NCI-H2029 (cell line): Measurements from ENCODE around the gene GATA2.

Experiments used
- DNase-seq: peaks from one replicate; lab custom pipeline; 2025; lab: John Stamatoyannopoulos, UW

Gene GATA2

DNA sequence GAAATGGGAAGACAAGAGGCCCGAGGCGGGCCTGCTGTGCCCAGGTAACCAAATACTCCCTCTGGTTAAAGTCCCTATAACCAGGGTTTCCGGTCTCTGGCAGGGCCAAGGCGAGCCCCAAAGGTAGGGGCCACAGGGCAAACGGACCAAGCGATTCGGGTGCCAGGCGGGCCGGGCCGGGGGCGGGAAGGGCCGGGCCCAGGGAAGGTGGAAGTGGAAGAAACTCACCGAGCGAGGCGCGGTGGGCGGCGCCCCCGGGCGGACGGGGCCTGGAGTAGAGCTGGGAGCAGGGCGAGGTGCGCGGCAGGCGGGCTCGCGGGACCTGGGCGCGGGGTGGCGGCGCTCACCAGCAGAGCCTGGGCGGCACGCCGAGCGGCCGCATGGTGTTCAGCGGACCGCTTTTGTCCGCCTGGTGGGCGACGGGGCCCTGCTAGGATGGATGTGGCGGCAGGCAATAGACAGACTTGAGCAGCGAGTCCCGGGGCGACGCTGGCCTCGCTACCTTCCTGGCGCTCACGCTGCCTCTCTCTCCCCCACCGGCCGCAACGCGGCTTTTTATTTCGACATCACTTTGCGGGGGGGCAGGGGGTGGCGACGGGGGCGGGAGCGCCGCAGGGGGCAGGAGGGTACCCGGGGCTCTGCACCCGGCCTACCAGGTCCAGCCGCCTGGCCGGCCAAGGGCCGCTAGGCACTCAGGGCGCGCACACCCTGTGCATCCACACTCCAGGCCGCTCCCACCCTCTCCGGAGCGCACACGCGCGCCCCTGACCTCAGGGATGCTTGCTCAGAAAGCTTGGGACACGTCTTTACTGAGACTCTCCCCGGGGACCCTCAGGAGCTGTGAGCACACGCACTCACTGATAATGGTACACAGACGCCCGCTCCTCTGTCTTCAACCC is at the start of gene GATA2:
TSS of gene GATA2 (minus strand) at position 531 of the 899 bp plus-strand sequence. CDS start 6,170 bp downstream, outside the sequence.
- no peak for DNase-seq

DNA sequence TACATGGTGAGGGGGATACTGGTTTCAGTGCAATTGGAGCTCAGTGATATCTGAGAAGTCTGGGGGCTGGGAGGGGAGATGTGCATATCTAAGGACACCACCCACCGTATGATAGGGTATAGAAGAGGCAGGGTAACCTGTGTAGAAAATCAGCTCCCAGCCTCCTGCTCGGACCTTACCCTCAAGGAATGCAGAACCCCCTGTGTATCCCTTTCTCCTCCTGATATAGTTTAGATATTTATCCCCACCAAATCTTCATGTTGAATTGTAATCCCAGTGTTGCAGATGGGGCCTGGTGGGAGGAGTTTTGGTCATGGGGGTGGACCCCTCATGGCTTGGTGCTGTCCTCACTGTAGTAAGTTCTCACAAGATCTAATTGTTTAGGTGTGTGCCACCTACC is 48.2 kb upstream of the GATA2 start:
- DNase-seq = no peak

DNA sequence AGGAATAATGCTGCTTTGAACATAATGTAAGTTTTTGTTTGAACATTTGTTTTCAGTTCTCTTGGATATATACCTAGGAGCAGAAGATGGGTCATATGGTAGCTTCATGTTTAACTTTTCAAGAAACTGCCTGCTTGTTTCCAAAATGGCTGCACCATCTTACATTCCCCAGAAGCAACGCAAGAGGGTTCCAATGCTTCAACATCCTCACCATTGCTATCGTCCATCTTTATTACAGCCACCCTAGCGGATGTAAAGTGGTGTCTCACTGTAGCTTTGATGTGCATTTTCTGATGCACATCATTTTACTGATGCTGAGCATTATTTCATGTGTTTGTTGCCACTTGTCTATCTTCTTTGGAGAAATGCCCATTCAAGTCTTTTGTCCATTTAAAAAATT is 46.4 kb upstream of the GATA2 start:
- DNase-seq = no peak

DNA sequence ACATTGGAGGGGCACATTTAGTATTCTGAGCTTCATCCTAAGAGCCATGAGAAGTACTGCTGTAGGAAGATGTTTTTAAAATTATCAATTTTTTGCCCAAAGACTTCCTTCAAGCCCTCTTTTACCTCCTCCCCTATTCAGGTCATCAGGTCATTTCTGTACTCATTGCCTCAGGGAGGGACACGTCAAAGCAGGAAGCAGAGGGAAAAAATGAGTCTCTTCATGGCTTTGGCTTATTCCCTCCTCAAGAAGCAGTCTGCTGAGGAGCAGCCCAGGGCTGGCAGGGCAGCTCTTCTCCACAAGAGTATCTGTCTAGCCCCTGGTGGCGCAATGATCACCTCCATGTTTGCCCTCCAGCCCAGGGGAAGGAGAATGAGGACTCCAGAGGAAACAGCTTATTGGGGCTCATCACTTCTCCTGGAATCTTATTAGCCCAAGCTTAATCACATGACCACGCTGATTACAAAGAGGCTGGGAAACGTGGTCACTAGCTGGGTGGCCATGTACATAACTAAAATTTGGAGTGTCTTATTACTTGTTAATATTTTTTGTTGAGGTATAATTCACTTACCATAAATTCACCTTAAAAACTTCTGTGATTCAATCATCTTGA is 44.2 kb upstream of the GATA2 start:
- DNase-seq = peak; percentile 79

DNA sequence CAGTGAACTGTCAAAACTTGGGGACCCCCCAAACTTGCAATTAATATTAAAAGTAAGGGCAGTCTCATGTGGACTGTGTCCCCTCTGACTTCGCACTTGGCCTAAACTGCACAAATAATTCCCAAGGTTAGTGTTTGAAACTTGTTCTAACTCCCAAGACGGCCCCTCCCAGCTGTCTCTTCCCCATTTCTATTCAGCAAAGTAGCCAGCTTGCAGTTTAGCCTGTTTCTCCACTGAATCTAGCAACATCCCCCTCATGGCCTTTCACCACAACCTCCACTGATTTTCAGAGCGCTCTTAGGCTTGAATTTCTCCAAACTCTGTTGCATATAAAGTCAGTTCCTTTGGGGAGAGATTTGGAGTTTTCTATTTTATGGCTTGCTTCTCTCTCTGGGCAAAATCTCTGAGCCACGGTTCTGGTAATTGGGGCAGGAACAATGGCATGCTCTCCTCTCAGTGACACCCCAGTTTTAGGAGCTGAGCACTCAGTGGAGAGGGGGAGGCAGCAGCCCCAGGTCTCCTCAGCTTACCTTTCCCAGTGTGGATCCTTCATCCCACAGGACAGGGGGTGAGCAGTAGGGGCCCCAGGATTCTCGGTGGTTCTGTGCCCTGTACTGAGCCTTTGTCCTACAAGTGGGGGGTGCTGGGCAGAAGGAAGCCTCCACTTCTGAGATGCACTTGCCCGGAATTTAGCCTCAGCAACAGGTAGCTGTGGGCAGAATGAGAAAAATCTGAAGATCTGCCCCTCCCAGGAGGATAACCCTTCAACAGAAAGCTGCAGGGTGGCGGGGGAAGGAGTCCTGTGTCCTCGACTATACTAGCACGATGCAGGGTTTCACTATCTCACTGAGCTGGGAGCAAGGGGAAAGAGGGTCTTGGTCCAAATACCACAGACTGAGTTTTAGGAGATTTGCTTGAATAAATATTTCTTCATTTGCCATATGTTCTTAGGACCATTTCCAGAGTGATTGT is 39.3 kb upstream of the GATA2 start:
- no peak for DNase-seq

DNA sequence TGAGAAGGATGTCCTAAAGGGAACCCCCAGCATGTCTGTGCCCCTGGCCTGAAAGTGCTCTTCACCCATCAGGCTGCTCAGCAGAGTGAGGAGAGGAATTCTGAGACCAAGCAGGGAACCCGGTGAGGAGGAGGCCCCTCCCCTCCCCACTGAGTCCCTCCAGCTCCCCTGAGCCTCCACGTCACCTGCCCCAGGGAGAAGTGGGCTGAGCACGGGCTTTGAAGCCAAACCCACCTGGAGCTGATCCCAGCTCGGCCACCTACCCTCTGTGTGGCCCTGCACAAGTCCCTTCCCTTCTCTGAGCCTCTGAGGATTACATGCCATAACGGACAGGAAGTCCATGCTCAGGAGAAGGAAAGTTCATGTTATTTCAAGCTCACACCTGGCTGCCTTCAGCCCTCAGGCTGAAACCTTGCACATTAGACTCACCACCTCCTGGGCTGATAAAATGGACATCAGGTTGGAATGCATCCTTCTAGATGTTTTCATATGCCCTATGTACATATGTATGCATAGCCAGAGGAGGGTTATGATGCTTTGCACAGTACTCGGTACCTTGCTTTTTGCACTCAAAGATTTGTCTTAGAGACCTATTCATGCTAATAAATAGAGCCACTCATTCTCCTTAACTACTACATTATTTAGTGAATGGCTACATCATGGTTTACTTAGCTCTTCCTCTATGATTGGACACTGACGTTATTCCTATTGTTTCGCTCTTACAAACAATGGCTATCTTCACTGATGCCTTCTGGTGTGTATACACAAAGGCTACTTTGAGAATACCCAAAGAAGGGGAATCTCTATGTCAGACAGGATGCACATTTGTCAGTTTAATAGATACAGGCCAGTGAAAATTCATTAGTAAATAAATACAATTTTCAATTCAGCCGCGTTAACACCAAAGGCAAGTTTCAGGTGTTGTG is 31.6 kb upstream of the GATA2 start:
- DNase-seq = no peak

DNA sequence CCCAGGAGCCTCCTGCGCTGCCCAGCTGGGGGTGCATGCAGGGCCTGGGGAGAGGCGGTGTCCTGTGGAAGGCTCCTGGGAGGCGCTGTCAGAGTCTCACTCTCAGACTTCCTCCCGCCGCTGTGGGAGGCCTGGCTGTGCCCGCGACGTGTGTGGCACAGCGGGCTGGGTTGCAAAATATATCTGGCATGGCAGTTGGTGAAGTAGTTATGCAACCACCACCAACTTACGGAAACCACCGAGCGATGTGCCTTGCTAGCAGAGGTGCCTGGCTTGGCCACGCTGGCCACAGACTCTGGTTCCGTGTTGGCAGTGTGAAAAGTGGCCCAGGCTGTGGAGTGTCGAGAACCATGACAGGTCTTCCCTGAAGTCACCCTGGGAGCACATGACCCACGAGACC is 30.6 kb upstream of the GATA2 start:
- DNase-seq = no peak

DNA sequence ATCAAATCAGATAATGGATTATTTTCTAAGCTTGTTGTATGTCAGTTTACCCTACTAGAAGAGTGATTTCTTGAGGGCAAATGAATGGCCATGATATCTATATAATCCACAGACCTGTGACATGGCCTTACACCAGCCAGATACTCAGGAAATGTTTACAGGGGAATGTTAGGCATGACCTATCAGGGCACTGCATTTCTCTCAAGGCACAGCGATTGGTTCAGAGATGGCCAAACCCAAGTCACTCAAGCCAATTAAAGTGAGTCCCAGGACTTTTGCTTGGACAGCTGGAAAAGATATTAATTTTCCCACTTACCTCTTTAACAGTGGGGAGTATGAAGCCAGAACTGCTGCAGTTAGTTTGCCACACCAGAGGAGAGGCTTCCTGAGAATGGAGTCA is 28.7 kb upstream of the GATA2 start:
- no peak for DNase-seq

DNA sequence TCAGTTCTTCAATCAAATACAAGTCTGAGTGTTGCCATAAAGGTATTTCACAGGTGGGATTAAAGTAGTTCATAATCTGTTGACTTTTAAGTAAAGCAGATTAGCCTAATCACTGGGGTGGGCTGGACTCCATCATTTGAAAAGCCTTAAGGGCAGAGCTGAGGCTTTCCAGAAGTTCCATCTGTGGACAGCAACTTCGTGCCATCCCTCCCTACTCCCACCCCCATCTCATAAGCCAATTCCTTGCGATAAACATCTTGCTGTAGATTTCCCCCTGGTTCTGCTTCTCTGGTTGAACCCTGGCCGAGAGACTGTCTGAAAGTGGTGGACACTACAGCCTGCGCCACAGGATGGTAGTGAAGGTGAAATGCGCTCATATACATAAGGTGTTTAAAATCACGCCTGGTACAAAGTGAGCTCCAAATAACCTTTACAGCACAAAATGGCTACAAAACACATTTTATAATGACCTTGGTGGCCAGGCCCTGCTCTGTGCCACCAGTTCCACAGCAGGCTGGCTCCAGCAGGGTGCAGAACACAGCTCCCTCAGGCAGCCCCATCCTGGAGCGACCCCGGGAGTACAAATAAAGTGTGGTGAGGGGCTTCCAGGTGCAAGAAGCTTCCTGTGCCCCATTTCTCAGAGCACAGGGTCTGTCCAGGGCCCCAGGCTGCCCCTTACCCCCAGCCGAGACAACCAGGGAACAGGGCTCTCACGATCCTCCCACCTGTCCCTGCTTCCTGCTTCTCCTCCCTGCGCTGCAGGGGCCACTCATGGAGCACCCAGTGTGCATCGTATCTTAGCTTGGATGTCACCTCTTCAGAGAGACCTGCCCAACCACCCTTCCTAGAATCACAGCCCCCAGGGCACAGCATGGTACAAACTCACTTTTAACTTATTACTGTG is 25.8 kb upstream of the GATA2 start:
- DNase-seq = no peak

DNA sequence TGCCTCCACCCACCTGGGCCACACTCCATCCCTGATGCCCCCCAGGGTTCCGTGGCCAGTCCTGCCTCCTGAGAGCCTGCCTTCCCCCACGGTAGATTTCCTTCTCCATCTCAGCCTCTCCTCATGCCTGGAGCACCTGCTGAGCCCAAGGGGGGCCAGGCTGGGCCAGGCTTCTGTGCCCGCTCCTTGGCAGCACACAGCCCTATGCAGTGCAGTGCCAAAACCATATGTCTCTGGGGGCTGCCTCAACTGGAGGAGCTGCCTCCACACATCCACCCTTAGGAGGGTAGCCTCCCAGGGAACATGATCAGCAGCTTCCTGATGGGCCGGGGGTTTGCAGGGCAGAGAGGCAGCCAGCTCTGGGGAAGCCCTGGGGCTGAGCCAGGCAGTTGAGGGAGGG is 24.6 kb upstream of the GATA2 start:
- no peak for DNase-seq

DNA sequence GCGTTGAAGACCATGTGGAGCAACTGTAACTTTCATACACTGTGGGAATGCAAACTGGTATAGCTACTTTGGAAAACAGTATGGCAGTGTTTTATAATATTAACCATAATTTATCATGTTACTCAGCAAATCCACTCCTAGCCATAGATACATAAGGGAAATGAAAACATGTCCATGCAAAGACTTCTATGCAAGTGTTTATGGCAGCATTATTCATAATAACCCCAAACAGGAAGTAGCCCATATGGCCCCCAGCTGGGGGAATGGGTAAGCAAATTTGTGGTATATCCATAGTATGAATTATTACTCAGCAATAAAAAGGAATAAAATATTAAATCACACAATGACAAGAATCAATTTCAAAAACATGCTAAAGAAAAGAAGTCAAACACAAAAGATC is 23.0 kb upstream of the GATA2 start:
- no peak for DNase-seq

DNA sequence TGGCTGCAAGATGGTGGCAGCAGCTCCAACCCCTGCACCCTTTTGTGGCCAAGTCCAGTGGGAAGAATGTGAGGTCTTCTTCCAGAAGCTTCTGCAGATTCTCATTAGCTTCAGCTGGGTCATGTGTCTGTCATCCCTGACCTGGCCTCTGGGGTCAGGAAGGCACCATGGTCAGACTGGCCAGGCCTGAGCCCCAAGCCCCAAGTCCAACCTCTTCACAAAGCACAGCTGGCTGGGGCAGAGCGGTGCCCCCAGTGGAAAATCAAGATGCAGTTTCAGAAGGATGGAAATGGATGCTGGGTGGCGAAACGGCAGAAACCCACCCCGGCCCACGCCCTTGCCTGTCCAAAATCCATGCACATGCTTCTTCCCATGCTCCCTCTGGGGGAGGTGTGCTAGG is 15.9 kb upstream of the GATA2 start:
- DNase-seq = no peak

DNA sequence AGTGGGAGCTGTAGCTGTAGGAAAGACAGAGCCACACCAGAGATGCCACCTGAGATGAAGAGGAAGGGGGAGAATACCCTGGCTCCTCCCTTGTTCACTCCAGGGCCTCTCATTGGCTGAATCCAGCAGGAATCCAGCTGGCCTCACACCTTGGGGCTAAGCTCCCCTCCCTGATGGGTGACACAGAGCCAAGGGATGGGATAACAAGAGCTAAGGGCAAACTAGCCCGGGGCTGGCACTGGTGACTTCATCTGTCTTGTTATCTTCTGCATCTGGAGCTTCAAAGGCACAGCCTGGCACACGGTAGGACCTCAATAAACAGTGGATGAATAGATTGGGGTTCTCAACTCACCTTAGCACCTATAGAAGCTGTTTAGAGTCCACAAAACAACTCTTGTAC is 13.8 kb upstream of the GATA2 start:
- no peak for DNase-seq

DNA sequence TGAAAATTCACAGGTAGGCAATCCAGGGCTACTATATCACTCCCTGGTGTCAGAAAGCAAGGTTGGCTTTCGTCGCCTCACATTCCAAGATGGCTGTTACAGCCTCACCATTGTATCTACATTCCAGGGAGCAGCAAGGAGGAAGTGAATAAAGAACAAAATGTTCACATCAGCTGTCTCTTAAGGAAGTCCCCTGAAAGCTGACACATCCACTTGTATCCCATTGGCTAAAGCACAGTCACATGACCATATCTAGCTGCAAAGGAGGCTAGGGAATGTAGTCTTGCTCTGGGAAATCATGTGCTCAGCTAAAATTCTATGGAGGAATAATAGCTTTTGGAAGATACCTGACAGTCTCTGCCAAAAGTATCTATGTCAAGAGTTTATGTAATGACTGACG is 12.8 kb upstream of the GATA2 start:
- DNase-seq = no peak

DNA sequence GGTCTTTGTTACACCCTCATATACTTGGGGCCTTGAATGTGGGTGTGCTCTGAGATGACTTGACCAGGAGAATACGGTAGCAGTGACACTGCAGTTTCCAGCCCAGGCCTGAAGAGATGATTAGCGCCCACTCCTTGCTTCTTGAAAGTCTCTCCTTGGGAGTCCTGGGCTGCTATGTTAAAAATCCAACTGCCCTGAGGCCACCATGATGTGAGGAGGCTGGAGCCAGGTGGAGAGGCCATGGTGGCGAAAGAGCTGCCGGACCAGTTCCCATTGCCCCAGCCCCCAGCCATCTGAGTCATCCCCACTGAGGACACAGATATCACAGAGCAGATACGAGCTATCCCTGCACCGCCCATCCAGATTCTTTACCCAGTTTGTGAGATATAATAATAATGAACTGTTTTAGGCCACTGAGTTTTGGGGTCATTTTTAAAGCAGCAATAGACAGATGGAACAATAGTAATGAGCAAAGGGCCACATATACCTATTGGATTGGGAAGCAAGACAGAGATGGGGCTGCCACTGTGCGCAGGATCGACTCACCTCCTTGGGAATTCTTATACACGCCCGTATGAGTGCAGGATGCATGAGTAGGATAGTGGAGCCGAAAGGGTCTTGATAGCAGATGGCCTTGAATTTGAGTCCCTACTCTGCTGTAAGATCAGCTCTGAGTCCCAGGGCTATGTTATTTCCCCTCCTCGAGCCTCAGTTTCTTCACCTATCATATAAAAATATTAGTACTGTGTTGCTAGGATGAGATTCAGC is 12.1 kb upstream of the GATA2 start:
- DNase-seq = no peak

DNA sequence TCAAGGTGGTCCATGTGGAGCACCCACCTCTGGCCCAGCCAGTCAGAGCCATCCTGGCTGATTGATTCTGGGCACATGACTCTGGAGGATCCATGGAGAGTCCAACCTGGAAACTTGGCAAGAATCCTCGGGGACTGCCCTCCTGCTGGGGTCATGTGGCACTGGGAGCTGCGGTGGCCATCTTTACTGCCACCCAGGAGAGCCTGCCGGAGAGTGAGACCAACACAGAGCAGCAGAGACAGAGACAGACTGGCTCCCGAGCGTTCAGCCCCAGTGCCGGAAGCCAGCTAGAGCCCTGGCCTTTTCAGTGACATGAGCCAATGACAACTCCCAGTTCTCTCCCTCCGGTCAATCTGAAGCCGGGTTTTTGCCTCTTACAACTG is 11.5 kb upstream of the GATA2 start:
- DNase-seq = no peak

DNA sequence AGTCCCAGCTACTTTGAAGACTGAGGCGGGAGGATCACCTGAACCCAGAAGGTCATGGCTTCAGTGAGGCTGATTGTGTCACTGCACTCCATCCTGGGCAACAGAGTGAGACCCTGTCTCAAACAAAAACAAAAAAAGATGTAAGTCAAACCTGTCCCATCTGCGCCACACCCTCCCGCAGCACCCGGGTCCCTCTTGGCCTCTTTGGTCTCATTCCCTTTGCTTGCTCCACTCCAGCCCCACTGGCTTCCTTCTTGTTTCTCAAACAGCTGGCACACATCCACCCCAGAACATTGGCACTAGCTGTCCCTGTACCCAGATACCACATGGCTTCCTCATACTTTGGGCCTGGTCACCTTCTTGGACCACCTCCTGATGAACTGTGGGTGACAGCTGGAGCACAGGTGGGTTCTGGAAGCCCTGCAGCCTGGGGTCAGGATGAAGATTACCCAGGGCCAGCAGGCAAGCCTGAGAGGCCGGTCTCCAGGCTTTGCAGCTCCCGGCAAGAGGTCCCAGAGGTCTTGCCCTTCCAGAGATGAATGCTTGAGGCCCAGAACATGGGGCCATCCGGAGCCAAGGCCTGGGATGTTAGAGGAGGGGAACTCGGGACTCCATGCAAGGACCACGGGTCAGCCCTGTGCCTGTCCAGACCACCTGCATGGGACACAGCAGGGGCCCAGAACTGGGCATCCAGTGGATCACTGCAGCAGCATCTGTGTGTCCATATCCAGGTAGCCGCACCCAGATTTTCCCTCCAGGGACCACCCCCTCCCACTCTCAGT is 10.9 kb upstream of the GATA2 start:
- no peak for DNase-seq

DNA sequence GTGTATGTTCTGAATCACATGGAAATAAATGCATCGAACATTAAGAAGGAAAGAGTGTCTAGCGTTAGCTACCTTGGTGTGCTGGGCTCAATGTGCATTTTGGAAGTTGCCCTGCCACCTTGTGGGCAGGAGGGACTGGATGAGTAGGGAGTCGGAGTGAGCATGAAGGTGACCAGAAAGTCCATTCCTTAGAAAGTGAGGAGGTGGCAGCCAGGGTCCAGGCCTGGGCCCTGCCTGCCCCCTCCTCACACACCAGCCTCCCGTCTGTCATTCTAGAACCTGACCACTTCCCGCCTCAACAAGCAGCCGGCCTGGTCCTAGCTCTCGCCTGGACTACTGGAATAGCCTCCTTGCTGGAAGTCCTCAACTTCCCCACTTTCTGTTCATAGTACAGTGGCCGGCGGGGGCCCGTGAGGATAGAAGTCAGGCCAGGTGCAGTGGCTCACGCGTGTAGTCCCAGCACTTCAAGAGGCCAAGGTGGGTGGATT is 10.2 kb upstream of the GATA2 start:
- DNase-seq = no peak

DNA sequence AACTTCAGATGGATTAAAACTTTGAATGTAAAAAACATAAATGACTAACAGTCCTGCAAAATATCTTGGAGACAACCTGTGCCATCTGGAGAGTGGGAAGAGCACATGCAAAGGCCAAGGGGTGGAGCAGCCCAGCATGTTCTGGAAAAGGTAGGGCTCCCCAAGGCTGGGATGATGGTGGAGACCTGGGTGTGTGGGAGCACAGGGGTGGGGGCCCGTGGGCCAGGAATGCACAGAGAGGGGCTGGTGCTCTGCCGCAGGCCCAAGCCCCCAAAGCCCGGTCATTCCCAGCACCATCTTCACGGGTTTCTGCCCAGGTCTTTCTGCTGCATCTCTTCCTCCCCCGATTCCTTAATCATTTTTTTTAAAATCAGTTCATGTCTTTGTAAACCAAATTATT is 9.7 kb upstream of the GATA2 start:
- DNase-seq = no peak
